Stimulated activated CD8-positive, alpha-beta memory T cell treated with anti-CD3 and anti-CD28 coated beads, Interleukin-15, amount 100 ng/mL, for 4 hours (primary cell): ENCODE measurements around the gene NRG3.
"Not testable (repeated sequence)": the region's sequence is repeated elsewhere in the genome, so short reads cannot be mapped to it uniquely, and the experiment has no call there.

Source experiments
- DNase-seq, 2 donors: peaks; one replicate each; pipeline ENCODE4 v3.0.0-alpha.2; 2020; ENCODE audit warnings: low read depth in 2 of 2

NRG3 gene

GRCh38 chr10:82981137-82981723, 1106.2 kb downstream of the NRG3 start:
- DNase-seq: no peak

DNA sequence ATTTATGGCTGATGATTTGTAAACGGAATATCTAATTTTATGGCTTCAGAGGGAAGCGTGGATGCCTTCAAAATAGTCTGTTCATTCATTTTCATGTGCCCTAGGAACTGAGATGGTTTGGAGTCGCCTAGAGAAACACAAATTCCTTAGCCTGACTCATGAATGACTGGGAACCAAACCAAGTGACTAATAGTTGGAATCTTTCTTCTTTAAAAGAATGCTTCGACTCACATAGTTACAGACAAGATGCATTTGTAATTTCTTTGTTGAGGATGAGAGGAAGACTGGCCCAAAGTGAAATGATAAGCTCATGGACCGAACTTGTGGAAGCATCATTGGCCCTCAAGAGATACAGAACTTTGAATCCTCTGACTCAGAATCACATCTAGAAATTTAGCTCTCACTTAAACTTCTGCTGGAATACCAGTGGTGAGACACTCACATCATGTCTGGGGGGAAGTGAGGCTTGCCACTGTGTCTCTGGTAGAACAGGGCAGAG, 1107.2 kb downstream of the NRG3 start:
- DNase-seq: no peak

DNA sequence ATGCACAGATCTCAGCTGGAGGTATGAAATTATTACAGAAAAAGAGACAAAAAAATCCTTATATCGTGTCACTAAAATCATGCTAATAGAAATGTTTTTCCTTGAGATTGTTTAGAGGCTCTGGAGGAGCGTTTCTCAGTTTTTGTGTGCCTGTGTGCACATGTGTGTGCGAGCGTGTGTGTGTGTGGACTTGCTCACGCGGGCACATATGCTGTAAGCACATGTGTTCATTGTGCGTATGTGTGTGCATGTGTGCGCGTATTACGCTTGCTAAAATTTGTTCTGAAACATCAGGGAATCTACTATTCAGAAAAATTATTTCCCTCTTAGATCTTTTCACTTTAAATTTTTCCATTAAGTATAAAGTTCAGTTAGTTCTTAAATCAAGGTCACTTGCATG, 1111.2 kb downstream of the NRG3 start:
- no peak for DNase-seq

GRCh38 chr10:83006479-83006878, 1131.5 kb downstream of the NRG3 start:
- not testable (repeated sequence) for DNase-seq

DNA sequence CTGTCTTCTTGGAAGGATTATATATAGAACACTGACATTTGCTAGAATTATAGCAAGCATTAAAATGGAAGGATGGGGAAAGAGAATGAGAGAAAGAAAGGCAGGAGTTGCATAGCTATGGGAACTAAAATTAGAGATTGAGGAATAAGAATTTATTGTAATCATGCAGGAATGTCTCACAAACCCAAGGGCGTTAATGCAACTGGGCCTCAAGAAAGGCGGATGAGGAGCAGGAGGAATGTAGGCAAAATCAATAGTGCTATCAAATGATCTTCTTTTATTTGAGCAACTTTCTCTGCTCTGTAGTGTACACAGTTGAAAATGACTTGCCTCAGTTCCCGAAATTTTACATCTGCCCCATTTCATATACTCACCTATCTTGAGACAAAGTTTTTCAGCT, 1132.5 kb downstream of the NRG3 start:
- no peak for DNase-seq

DNA sequence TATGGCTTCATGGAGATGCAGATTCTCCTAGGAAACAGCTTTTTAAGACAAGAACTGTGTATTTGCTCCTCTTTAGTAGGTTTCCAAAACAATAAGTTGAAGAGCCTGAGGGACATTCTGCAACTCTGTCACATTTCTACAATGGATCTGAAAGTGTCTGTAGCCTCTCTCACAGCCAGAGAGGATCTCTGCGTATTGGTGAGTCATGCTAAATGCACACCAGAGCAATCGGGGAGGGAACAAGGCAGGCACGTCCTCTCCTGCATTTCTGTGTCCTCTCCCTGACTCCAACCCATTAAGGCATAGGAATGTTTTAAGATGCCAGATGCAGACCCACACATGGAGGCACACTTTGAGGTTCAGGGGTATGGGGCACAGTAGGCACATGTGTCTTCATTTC, 1137.9 kb downstream of the NRG3 start:
- no peak for DNase-seq

DNA sequence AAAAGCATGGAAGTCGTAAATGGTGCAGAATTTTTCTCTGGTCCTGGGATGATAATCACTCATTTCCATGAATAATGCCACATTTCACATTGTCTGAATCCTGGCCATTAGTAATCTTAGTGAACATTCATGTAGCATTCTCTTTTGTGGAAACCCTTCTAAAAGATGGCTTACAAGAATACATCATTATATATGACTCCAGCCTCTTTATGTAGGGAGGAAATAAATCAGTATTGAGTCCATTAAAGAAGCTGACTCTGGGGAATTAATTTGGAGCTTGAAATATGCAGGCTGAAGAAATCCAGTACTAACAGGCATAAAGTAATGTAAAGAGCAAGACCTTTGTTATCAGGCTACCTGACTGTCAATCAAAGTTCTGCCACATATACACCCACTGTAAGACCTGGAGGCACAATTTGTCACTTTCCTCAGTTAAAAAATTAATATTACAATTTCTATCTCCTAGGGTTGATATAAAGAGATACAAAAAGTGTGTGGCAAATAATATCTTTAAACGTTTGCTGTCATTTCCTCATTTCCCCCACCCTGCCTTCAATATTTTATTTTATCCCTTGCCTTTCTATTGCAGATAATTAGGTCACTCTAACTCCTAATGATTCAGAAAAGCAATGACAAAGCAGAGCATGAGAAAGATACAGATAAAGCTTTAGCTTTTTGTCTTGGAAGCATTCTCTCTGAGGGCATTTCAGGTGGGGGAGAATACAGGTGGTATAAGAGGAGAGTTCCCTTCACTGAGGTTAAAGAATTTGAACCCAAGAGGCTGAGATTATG, 1142.3 kb downstream of the NRG3 start:
- DNase-seq: no peak

DNA sequence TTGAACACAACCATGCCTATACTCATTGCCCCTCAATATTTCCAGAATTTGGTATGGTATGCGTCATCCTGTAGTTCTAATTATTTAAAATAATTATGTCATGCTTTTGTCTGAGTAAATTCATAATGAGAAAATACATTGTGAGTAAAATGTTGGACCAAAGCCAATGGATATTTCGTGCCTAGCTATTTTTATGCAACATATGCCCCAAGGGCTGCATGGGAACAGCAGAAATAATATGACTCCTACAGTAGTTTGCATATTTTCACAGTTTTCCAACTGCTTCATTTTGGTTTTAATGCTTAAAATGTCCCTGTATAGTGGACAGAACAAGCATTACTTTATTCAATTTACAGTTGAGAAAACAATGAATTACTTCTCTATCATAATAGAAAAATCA, 1148.7 kb downstream of the NRG3 start:
- no peak for DNase-seq
